ENCODE results near the gene GTF3C1.

Gene GTF3C1

DNA sequence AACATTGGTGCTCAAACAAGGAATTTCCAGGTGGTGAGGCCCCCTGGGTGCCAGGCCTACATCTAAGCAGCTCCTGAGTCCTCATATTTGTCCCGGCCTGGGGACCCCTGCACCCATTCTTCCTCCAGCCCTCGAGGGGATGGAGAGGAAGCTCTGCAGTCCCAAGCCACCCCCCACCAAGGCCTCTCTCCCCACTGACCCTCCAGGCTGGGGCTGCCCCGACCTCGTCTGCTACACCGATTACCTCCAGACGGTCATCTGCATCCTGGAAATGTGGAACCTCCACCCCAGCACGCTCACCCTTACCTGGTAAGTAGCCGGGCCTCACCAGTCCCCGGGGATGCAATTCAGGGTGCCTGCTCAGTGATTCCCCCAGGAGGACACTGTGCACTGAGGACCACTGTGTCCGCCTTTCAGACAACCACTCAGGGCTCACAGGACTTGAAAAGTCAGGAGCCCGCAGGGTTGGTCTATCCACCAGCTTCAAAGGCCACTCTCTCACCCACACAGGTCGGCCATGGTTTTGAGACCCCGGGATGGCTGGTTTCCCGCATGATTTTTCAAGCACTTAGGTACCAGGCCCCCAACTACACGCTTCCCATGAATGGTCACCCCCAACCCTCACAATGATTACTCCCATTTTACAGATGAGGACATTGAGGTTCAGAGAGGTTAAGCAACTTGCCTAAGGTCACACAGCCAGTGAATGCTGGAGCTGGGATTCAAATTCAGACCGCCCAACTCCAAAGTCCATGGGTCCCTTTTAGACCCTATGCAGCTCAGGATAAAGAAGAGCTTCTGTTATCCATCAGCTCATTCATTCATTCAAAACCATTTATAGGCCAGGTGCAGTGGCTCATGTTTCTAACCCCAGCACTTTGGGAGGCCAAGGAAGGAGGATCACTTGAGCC is 115.3 kb downstream of the GTF3C1 start:
- no peak for TF ChIP-seq TAF1 (IDR thresholded peaks at IDR 0.05; ENCODE audit: borderline replicate concordance, insufficient read depth, low read length)
- TF ChIP-seq, protein P1, sequence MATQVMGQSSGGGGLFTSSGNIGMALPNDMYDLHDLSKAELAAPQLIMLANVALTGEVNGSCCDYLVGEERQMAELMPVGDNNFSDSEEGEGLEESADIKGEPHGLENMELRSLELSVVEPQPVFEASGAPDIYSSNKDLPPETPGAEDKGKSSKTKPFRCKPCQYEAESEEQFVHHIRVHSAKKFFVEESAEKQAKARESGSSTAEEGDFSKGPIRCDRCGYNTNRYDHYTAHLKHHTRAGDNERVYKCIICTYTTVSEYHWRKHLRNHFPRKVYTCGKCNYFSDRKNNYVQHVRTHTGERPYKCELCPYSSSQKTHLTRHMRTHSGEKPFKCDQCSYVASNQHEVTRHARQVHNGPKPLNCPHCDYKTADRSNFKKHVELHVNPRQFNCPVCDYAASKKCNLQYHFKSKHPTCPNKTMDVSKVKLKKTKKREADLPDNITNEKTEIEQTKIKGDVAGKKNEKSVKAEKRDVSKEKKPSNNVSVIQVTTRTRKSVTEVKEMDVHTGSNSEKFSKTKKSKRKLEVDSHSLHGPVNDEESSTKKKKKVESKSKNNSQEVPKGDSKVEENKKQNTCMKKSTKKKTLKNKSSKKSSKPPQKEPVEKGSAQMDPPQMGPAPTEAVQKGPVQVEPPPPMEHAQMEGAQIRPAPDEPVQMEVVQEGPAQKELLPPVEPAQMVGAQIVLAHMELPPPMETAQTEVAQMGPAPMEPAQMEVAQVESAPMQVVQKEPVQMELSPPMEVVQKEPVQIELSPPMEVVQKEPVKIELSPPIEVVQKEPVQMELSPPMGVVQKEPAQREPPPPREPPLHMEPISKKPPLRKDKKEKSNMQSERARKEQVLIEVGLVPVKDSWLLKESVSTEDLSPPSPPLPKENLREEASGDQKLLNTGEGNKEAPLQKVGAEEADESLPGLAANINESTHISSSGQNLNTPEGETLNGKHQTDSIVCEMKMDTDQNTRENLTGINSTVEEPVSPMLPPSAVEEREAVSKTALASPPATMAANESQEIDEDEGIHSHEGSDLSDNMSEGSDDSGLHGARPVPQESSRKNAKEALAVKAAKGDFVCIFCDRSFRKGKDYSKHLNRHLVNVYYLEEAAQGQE (IDR thresholded peaks at IDR 0.05; ENCODE audit: insufficient read depth in 1 of 2, low read depth in 2 of 2, low read length in 2 of 2), result no peak

DNA sequence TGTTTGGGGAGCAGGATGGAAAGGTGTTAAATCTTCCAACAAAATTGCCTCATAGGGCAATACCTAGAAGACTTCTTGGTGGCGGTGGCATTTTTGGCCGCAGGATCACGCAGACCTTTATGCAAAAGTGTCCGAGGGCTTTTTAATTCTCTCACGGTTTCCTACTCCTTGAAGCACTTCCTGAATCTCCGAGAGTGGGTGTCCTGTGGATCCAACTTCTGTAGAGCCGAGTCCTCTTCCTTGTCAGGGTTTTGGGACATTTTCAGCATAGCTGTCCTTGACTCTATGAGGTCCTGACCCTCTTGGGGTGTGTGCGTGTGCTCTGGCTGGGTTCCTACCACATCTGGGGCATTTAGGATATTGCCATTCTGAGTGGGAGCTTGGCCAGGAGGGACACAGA is 116.1 kb downstream of the GTF3C1 start:
- TF ChIP-seq, protein P1 (IDR thresholded peaks at IDR 0.05; ENCODE audit: insufficient read depth in 1 of 2, low read depth in 2 of 2, low read length in 2 of 2), result no peak
- TF ChIP-seq FOXP2 (optimal IDR thresholded peaks at IDR 0.05; ENCODE audit: borderline replicate concordance, extremely low read depth, extremely low read length, insufficient read depth) (no peak), SIN3A (IDR thresholded peaks at IDR 0.05; ENCODE audit: borderline replicate concordance, insufficient read depth, low read length) (no peak), POLR2AphosphoS5 (IDR thresholded peaks at IDR 0.05; ENCODE audit: low read depth, low read length) (no peak), TAF1 (IDR thresholded peaks at IDR 0.05; ENCODE audit: borderline replicate concordance, insufficient read depth, low read length) (no peak)

DNA sequence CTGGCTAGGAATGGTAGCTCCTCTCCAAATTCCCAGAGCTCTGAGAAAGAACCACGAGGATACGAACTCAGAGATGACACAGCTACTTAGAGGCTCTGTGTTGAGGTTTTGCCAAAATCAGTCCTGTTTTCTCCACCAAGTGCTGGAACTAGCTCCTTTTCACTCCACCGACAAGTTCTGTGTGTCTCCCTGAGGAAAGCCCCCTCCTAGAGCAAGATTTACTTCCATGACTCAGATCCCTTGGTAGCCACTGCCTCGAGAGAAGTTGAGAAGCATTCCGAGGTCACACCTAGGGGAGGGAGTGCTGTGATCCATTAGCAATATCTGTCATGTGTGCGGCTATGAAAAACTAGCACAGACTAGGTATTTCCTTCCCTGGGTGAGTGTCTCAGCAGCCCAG is 117.2 kb downstream of the GTF3C1 start:
- no peak for TF ChIP-seq TAF1 (IDR thresholded peaks at IDR 0.05; ENCODE audit: borderline replicate concordance, insufficient read depth, low read length)
- TF ChIP-seq POLR2AphosphoS5 (IDR thresholded peaks at IDR 0.05; ENCODE audit: low read depth, low read length), result no peak
- no peak for TF ChIP-seq SIN3A (IDR thresholded peaks at IDR 0.05; ENCODE audit: borderline replicate concordance, insufficient read depth, low read length)
- TF ChIP-seq, protein P1 (IDR thresholded peaks at IDR 0.05; ENCODE audit: insufficient read depth in 1 of 2, low read depth in 2 of 2, low read length in 2 of 2), result no peak
- TF ChIP-seq FOXP2 (optimal IDR thresholded peaks at IDR 0.05; ENCODE audit: borderline replicate concordance, extremely low read depth, extremely low read length, insufficient read depth), result no peak

DNA sequence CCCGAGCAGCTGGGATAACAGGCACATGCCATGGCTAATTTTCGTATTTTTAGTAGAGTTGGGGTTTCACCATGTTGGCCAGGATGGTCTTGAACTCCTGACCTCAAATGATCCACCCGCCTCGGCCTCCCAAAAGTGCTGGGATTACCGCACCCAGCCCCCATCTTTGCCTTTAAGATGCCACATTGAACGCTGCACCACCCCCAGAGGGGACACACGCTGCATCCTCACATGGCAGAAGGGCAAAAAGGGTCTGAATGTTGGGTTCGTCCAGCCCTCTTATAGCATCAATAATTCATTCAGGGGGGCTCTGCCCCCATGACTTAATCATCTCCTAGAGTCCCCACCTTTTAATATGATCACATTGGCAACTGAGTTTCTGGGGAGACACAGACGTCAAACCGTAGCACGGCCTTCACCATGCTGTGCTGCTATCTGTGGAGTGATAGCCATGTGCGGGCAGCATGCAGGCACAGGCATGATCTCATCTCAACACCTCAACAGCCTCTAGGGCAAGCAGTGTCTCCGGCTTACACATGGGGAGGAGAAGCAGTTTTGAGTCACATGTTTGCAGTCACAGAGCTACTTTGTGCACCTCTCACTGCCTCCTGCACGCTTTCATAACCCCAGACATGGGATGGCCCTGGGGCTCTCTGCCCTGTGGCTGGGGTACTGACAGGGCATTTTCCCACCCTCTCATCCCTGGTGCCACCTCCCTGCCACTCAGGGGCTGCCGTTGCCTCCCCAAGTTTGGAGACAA is 117.8 kb downstream of the GTF3C1 start:
- TF ChIP-seq SIN3A (IDR thresholded peaks at IDR 0.05; ENCODE audit: borderline replicate concordance, insufficient read depth, low read length) (no peak), FOXP2 (optimal IDR thresholded peaks at IDR 0.05; ENCODE audit: borderline replicate concordance, extremely low read depth, extremely low read length, insufficient read depth) (no peak), TAF1 (IDR thresholded peaks at IDR 0.05; ENCODE audit: borderline replicate concordance, insufficient read depth, low read length) (no peak), POLR2AphosphoS5 (IDR thresholded peaks at IDR 0.05; ENCODE audit: low read depth, low read length) (no peak)
- TF ChIP-seq, protein P1 (IDR thresholded peaks at IDR 0.05; ENCODE audit: insufficient read depth in 1 of 2, low read depth in 2 of 2, low read length in 2 of 2), result no peak

Measured in PFSK-1 (cell line).